Measurements from ENCODE around the gene RASGEF1B.

Gene RASGEF1B

DNA sequence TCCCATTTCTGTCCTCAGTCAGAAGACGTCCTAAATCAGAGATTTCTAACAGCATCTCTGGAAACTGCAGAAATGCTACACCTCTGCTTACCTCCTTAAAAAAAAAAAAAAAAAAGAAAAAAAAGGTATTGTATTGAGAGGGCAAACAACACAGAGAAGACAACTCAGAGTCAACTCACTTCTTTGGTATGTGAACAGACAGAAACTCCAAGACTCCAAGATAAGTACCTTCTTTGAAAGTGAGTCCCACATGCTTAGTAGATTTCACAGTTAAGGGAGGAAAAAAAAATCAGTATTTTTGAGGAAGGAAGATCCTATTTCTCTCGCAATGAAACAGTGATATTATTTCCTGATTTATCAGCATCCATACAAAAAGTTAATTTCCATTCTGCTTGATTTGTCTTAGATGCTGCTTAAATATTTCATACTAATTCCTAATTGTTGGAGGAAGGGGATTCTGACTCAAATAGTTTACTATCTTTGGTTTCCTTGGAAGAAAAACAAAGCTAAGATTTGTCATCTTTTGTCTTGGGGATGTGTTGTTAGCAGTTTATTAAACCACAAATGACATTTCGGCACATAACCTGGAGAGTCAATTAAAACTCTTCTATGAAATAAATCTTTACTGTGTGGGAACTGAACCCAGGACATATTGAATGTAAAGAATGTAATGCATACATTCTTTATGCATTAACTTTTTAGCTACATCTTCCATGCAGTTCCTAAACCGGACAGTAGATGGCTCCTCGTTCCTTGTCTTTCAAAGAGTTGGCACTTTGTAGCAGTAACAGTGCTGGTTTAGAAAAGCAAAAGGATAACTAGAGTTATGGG, 4.7 kb downstream of the RASGEF1B start:
- peak; percentile 40 to 70 (median 62) for DNase-seq (ENCODE audit: low read depth in 3 of 3)

DNA sequence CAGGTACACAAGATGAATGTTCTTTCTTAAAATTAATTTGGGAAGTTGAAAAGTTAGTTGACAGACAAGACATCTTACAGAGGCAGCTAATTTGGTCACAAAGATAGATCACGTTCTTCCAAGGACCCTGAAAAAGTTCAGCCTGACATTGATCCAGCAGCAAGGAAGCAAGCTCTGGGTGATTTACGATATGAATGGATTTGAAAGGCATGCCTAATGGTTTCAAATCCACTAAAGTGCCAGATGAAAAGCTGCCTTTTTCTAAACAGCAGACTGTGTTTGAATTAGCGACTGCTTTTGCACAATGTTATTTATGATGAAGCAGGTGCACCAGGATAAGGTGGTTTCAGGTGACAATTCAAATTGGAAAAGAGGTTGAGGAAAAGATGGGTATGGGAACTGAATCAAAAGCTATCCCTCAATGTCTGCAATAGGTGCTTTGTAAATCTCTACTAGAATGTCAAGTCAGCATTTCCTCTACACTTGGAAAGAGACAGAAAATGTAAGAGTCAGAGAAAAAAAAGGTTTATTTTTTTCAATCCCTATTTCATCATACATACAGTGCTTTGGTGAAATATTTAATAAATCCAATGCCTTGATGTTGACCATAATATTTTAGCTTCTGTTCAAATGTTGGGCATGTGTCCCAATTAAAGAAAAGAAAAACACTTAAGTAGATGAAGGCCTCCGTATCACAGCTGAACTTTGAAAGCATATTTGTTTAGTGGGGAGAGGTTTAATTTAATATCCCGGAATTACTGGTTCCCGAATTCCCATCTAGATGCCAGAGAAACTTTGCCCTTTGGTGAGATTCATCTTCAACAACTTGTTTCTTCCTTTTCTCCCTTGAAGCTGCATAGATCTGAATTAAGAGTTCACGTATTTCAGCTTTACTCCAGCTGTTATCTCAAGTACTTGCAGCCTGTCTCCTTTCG, 6.0 kb downstream of the RASGEF1B start:
- no peak for DNase-seq (ENCODE audit: low read depth in 3 of 3)

DNA sequence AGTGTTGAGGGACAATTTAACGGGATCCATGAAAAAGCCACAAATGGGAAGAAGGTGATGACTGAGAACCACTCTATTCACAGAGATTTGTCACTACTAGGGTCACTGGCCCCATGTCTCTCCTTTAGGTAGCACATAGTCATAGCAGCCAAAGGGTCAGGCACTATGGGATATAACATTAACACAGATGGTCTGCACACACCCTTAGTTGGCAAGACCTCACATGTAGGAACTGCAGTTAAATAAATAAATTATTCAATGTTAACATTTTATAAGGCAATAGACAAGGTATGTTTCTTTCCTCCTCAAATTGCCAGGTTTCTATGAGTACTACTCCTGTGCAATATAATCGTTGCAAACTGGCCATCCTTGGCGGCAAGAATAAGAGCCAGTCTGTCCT, 10.9 kb downstream of the RASGEF1B start:
- no peak for DNase-seq (ENCODE audit: low read depth in 3 of 3)

DNA sequence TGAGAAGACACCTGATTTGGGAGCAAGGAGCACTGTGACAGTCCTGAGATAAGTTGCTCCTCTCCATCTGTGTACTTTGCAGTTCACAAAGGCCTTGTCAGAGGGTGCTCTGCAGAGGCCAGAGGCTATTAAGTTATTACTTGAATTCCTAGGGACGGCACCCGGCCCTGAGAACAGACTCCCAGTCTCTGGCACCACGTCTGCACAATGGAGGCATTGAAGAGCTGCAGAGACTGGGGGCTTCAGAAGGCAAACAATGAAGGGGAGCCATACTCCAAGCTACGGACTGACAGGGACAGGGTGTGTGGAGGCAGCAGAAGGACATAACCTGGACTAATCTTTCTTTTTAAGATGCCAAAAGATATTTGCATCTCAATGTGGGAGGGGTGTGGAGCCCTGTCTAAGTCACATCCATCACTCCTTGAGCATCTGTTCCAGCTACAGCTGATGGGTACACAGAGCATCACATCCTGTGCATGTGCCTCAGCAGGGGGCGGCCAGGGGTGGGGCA, 11.5 kb downstream of the RASGEF1B start:
- no peak for DNase-seq (ENCODE audit: low read depth in 3 of 3)

DNA sequence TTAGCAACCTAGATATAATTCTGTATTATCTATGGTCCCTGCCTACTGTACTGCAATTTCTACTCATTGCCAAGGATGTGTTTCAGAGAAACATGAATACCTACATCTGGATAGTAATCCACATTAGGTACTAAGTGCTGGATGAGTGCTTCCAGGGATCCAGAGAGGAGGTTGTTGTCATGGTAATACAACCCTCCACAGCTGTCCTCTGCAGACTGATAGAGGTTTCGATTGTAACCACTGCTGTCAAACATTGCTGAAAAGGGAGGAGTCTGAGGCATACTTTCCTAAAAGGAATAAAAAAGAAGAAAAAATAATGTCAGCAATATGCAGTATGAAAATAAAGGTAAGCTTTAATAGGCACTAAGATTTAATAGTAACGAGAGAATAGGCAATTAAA, 12.5 kb downstream of the RASGEF1B start:
- no peak for DNase-seq (ENCODE audit: low read depth in 3 of 3)

DNA sequence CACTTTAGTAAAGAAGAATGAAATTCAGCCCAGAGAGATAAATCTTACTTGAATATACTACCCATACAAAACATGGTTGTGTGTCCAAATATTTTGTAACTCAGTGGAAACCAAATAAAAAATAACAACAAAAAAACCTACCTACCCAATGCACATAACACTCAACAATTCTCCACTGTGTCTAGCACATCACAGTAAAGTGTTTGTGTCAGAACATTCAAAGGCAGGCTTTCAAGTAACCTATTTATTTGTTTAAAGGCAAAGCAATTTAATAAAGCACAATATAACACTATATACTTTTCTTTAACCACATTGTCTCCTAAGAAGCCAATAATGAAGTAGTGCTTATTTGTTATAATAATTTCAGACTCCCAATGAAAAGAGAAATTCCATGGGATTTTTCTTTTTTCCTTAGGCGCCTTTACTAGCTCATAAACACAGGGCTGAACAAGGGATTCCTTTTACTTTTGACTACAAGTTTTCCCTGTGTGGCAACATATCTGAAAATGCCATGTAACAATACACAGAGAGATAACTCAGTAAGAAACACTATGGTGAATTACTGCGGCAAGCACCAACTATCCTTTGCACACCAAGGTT, 13.7 kb downstream of the RASGEF1B start:
- no peak for DNase-seq (ENCODE audit: low read depth in 3 of 3)

DNA sequence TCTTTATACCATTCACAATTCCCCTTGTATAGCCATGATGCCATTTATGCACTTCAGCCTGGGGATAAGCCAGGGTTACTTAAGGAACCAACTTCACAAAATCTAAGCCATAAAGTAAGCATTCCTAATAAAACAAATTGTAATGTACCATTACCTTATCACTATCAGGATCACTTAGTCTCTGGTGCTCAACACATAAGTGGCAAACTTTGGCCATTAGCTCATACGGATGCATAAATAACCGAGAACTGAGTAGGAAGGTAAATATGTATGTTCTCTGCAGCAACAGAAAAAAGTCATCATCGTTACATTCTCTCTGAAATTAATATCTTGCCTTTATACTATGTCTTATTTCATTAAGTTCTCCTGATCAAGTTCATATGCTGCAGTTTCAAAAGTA, 14.4 kb downstream of the RASGEF1B start:
- no peak for DNase-seq (ENCODE audit: low read depth in 3 of 3)

DNA sequence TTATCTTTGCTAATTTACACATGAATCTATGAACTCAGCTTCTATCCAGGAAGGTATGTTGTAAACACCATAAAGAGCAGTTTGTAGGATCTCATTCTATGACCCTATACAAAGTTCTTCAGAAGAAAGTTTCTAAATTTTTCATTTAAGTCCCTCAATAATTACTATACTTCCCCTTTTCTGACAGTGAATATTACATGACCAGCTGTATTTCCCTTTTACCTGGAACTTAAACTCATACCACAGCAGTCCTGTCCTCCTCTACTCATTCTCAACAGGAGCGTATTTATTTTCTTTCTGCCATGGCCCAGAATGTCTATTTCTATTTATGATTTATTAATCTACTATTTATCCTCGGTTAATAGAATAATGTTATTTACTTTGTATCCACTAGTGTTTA, 15.8 kb downstream of the RASGEF1B start:
- no peak for DNase-seq (ENCODE audit: low read depth in 3 of 3)

DNA sequence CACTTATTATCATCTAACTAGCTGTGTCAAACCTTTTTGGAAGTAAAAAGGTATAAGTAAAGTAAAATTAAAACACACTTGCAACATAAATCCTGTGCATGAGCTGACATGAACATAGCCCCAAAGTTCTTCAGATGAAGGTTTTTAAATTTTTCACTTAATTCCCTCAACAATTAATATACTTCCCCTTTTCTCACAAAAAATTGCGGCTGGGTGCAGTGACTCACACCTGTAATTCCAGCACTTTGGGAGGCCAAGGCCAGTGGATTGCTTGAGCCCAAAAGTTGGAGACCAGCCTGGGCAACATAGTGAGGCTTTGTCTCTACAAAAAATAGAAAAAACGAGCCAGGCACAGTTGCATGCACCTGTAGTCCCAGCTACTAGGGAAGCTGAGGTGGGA, 16.8 kb downstream of the RASGEF1B start:
- no peak for DNase-seq (ENCODE audit: low read depth in 3 of 3)

DNA sequence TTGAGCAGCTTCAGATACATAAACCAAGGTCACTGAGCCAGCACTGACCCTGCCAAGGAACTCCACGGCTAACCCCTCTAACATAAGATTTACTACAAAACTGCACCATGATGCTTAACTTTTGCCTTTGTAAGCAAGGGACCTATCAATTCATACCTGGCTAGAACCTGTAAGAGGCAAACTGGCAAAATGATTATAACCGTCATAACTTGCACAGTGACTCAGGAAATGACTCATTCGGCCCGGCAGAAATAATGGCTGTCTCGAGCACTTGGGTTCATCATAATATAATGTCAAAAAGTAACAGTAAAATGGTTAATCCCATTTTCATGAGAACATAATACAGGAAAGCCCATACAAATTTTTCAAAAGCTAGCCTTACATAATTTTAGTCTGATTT, 17.2 kb downstream of the RASGEF1B start:
- peak; percentile 4 to 26 (median 26) for DNase-seq (ENCODE audit: low read depth in 3 of 3)

DNA sequence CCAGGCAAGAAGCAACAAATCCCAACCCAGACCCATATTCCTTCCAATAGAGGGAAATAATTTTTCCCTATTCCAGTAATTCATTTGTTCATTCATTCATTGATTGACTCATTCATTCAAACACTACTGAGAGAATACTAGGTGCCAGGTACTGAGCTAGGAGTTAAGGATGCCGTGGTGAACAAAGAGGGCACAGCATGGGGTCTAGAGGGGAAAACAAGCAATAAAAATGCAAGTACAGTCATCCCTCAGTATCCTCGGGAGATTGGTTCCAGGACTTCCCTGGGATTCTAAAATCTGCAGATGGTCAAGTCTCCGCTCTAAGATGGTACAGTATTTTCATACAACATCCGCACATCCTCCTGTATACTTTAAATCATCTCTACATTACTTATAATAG, 18.7 kb downstream of the RASGEF1B start:
- no peak for DNase-seq (ENCODE audit: low read depth in 3 of 3)

DNA sequence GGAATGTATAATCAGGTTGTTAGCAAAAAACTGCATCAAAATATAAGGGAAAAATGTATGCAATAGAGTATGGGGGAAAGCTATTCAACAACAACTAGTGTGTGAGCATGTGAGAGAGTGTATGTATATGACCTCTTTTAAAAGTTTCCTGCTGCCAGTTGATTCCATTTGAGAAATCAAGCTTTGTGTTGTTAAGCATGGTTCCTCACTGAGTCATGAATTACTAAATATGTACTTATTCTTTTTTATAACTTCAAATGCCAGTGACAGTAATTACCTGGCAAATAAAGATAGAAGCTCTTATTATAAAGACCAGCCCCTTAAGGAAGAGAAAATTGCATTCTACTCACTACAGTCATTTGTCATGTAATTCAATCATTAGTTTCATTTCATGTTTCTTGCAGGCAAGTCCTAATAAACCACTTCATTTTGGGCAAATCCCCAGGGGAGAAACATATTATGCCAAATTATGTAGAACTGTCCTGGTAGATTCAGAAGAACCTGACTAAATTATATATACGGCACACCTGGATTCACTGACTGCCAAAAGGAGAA, 19.2 kb downstream of the RASGEF1B start:
- no peak for DNase-seq (ENCODE audit: low read depth in 3 of 3)

DNA sequence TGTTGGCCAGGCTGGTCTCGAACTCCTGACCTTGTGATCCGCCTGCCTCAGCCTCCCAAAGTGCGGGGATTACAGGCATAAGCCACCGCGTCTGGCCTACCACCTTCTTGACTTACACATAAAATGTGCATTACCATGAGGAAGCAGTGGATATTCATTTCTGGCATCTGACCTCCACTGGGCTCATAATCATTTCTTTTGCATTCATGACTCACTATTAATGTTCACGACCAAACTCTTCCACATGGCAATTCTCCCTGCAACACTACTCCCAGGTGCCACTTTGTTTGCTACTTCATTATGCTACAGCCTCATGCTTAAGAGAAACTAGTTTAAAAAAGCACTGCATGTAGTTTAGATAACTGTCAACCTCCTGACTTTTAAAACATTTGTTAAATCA, 22.7 kb downstream of the RASGEF1B start:
- no peak for DNase-seq (ENCODE audit: low read depth in 3 of 3)

DNA sequence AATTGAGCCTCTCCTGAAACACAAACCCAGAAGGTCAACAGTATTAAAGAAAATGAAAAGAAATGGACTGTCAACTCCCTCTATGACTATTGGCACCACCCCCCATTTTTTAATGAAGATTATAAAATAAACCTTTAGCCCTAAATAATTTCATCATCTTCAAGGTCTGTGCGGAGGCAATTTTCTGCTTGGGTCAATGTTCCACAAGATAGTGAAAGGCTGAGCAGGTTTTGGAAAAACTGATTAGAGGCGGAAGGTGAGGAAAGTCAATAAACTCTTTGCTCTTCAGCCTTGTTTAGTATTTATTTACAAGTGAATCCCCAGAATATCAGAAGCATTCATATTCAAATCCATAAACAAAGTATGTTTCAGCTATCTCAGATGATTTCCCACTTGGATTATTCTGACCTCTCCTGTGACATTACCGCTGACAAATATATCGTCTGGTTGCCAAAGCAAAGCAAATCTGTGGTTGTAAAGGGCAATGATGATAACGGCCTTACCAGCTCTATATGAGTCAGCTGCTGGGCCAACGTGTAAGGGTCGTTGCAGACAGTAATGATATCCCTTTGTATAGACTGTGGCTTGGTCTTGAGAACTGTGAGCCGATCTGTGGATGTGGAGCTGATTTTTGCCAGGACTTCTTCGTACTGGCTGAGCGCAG, 24.0 kb downstream of the RASGEF1B start:
- no peak for DNase-seq (ENCODE audit: low read depth in 3 of 3)

DNA sequence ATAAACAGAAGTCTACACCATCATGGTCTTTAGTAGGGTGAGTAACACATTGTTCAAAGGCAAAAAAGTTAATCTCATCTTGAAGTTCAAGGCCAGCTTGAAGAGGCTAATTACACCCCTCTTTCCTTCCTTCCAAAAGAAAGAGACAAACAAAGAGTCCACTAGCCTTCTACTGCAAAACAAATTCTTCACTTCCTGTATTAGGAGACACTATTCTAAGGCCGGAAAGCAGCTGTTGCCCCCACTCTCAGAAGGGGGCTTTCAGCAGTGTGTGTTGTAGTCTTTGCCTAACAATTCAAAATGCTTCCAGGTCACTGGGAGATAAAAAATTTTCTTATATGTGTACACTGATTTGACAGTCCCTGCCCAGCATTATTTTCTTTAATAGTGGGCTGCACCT, 25.1 kb downstream of the RASGEF1B start:
- DNase-seq (ENCODE audit: low read depth in 3 of 3) = no peak

DNA sequence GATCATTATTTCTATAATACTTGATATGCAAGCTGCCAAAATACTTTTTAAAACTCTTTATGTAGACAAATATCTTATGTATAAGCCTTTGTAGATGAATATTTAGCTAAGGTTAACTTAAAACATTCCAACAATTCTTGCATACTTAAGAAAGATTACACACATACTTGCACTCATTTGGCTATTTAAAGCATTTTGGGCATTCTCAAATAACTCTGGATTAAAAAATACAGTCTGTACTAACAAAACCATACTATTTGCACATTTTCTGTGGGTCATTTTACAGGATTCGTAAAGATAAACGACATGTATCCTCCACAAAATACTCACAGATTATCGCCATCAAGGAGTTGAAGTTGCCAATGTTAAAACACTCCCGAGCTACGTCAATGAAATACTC, 26.5 kb downstream of the RASGEF1B start:
- DNase-seq (ENCODE audit: low read depth in 3 of 3) = no peak

DNA sequence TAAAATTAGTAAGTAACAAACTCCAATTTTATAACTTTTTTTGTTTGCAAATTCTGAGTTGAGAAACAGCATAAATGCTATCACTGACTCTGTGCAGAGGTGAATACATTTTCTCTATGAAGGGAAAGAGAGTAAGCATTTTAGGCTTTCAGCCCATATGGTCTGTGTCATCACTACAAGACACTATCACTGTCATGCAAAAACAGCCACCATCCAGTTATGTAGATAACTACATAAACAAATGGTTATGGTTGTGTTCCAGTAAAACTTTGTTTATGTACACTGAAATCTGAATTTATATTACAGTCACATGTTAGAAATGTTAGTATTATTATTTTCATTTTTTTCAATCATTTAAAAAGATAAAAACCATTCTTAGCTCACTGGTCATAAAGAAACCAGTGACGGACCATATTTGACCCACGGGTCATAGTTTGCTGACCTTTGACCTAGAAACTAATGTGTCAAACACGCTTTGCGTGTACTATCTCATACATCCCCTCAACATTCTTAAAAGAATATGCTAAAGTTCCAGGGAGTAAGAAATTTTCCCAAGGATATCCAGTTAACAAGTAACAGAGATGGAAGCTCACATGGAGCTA, 29.1 kb downstream of the RASGEF1B start:
- DNase-seq (ENCODE audit: low read depth in 3 of 3) = no peak

DNA sequence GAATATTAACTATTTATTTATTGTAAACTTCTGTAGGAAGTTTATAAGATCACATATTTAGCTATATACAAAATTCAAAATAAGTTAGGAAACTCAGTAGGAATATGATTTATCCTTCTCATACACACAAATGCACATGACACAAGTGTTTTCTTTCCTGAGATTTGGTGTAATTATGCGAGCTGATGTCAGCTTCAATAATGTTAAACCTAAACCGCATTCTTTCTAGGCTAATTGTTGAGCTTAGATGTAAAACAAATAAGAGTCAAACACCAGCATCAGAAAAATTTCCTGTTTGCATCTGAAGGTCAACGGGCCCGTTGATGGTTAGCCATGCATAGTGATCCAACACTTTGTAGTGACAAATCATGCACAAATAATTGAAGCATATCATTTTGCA, 30.8 kb downstream of the RASGEF1B start:
- DNase-seq (ENCODE audit: low read depth in 3 of 3) = no peak

DNA sequence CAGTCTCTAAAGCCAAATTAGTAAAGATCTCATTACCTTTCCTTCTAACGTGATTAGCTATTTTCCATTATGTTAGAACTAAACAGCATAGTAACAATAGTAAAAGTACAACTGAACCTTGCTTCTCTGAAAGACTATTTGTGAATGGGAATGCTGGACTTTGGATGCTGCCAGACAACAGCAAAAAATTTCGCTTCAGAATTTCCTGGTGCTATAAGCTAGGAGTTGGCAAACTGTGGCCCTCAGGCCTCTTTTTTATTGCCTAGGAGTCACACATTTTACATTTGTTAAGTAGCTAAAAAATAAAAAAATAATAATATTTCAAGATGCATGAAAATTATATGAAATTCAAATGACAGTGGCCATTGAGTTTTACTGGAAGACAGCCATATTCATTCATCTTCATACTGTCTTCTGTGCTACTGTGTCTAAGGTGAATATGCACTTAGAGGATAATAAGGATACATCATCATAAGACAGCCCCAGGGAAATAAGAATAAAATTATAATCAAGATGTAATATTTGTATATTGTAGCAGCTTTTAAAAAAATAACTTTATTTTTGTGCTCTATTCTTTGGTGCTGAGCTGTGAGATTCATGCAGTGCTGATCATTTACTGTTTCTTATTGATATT, 34.6 kb downstream of the RASGEF1B start:
- DNase-seq (ENCODE audit: low read depth in 3 of 3) = no peak

DNA sequence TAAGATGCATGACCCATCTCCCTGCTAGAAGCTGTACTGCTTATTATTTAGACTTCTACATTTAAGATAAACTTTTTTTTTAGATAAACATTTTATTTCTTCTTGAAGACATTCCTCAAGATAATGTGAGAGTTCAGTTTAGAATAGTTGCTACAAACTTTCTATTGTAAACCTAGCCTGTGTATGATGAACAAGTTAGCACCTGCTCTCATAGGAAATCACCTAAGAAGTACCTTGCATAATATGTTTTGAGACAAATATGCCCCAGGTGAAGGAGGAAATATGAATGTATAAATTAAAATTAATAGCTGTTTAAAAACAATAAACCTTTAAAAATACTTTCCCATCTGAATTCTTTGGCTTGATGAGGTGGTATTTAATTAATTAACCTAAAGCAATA, 35.6 kb downstream of the RASGEF1B start:
- DNase-seq (ENCODE audit: low read depth in 3 of 3) = no peak

DNA sequence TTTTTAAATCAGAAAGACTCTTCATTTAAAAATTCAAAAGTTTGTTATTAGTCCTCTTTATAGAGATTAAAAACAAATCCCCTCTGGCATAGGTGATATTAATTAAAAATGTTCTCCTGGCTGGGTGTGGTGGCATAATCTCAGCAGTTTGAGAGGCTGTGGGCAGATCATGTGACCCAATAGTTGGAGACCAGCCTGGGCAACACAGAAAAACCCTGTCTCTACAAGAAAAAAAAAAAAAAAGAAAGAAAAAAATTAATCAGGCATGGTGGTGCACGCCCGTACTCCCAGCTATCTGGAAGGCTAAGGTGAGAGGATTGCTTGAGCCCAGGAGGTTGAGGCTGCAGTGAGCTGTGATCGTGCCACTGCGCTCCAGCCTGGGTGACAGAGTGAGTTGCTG, 38.9 kb downstream of the RASGEF1B start:
- DNase-seq (ENCODE audit: low read depth in 3 of 3) = no peak

Data from stimulated activated CD4-positive, alpha-beta T cell treated with anti-CD3 and anti-CD28 coated beads, TNF-alpha, amount 100 ng/mL, for 48 hours (primary cell).